ENCODE results near the gene GEMIN4. TPM values are rescaled to one million over a fixed set of nuclear protein-coding genes. Genes with fewer than 3 reads are reported as not detected.

The GEMIN4 gene
- total and polyA plus RNA-seq, 2 of the 8 experiments (the other 6 are each of a cell fraction or from before 2014, with no cell fraction given): 32.1 to 51.9 TPM

DNA sequence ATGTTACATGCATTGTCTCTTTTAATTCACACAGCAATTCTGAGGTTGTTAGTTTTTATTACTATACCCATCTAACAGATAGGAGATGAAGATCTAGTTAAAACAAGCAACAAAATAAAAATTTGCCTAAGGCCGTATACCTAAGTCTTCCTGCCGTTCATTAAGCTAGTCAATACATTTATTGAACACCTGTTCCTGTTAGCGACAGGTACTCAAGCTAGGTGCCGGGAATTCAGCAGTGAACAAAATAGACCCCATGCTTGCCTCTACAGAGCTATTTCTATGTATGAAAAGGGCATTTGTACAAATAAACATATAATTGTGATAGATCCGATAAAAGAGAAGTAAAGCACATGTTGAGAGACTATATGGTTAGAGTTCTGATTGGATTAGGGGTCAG, 34.0 kb downstream of the GEMIN4 start:
- no peak overlapping the region for H2BK20ac ChIP-seq (ENCODE audit: low read length)
- H3K27ac ChIP-seq (ENCODE audit: low read depth, low read length): no peak overlapping the region
- 86% methylated on average over 5 of the region's 5 CpGs; no CpG with 5 or more reads in 1 of the 2 experiments for WGBS, 2 experiments (ENCODE audit: extremely low coverage in 1 of 2, insufficient coverage in 1 of 2, insufficient read length in 1 of 2, insufficient replicate concordance in 2 of 2, low coverage in 1 of 2, low lambda C conversion rate in 2 of 2, missing lambda C conversion rate in 1 of 2)
- no peak overlapping the region for H2BK15ac ChIP-seq (ENCODE audit: low read length)
- H3K56ac ChIP-seq (replicated peaks; ENCODE audit: insufficient read length, low read depth, low read length): no peak overlapping the region
- H3K23ac ChIP-seq (ENCODE audit: insufficient read length): no peak overlapping the region
- H2BK120ac ChIP-seq (replicated peaks; ENCODE audit: low read depth, low read length): no peak overlapping the region
- no peak overlapping the region for H3K14ac ChIP-seq (ENCODE audit: insufficient read length)
- no peaks in the 10 kb centered on the region for H3K9me3 ChIP-seq (ENCODE audit: insufficient read depth in 2 of 2, low read depth in 1 of 2, low read length in 1 of 2)
- FAIRE-seq: no peak
- no peak overlapping the region for H3K9ac ChIP-seq (replicated peaks in 1 of 4; ENCODE audit: extremely low read depth in 1 of 4, low read depth in 3 of 4, low read length in 3 of 4)
- no peak overlapping the region for H2BK12ac ChIP-seq (ENCODE audit: low read depth, low read length)
- H4K91ac ChIP-seq (replicated peaks; ENCODE audit: insufficient read length, low read length): no peak overlapping the region
- no peaks in the 10 kb centered on the region; the same call in none of the 2 replicates for H3K79me1 ChIP-seq (ENCODE audit: low read depth, low read length)
- H3K18ac ChIP-seq (ENCODE audit: extremely low read depth, low read length): no peak overlapping the region
- POLR2A ChIA-PET (ENCODE audit: partially characterized antibody): interaction anchor here (1.6 kb wide), 1 partner anchor 8 kb away, joined by 3 read pairs; no protein-coding TSS in a partner anchor
- H3K4me1 ChIP-seq (replicated peaks in 1 of 4; ENCODE audit: control insufficient read depth in 3 of 4, insufficient read depth in 4 of 4, low read length in 3 of 4): no peaks in the 10 kb centered on the region
- H4K5ac ChIP-seq (ENCODE audit: insufficient read length, low read depth, low read length): no peak overlapping the region
- H3K79me2 ChIP-seq (ENCODE audit: control insufficient read depth in 1 of 2, insufficient read depth in 2 of 2, low read length in 2 of 2): peaks cover 0 to 10% of the 10 kb centered on the region in 2 experiments; a peak in 2 of 4 replicates
- CTCF ChIA-PET (ENCODE audit: partially characterized antibody): interaction anchor here (1.3 to 5.1 kb wide), 2 partner anchors 17 to 29 kb away, joined by 3 to 27 read pairs; no protein-coding TSS in a partner anchor
- no peaks in the 10 kb centered on the region for H3K27me3 ChIP-seq (replicated peaks in 1 of 4; ENCODE audit: control insufficient read depth in 3 of 4, extremely low read depth in 1 of 4, insufficient read depth in 3 of 4, low read length in 3 of 4)
- no peaks in the 10 kb centered on the region for H3K36me3 ChIP-seq (ENCODE audit: control insufficient read depth in 2 of 4, insufficient read depth in 4 of 4, low read length in 3 of 4)
- no peak overlapping the region for H3K4me2 ChIP-seq (ENCODE audit: insufficient read depth in 1 of 2, low read depth in 2 of 2, low read length in 2 of 2)
- H4K20me1 ChIP-seq (replicated peaks in 1 of 2; ENCODE audit: control insufficient read depth in 1 of 2, insufficient read depth in 2 of 2, low read length in 2 of 2): no peaks in the 10 kb centered on the region
- H2BK5ac ChIP-seq (ENCODE audit: low read depth, low read length): no peak overlapping the region
- no peak overlapping the region for H4K8ac ChIP-seq (ENCODE audit: extremely low read depth, insufficient read depth, low read length)
- TF ChIP-seq SIRT6 (IDR thresholded peaks at IDR 0.05; ENCODE audit: low read length) (no peak), SP4 (IDR thresholded peaks at IDR 0.05; ENCODE audit: low read length) (no peak), CREB1 (IDR thresholded peaks at IDR 0.05) (no peak), BACH1 (IDR thresholded peaks at IDR 0.05; ENCODE audit: low read length) (no peak), MAFK (IDR thresholded peaks at IDR 0.05; ENCODE audit: low read depth, low read length) (no peak), KDM1A (IDR thresholded peaks at IDR 0.05; ENCODE audit: borderline replicate concordance, low read length) (no peak), CBX8 (IDR thresholded peaks at IDR 0.05; ENCODE audit: borderline replicate concordance, low read depth, low read length) (no peak), NRF1 (IDR thresholded peaks at IDR 0.05; ENCODE audit: low read depth, low read length) (no peak), SIX5 (IDR thresholded peaks at IDR 0.05; ENCODE audit: low read depth, low read length) (no peak), EGR1 (IDR thresholded peaks at IDR 0.05; ENCODE audit: borderline replicate concordance, low read depth, low read length) (no peak), TAF1 (IDR thresholded peaks at IDR 0.05; ENCODE audit: low read depth, low read length) (no peak)
- TF ChIP-seq, protein P1, sequence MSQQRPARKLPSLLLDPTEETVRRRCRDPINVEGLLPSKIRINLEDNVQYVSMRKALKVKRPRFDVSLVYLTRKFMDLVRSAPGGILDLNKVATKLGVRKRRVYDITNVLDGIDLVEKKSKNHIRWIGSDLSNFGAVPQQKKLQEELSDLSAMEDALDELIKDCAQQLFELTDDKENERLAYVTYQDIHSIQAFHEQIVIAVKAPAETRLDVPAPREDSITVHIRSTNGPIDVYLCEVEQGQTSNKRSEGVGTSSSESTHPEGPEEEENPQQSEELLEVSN (IDR thresholded peaks at IDR 0.05): no peak
- TF ChIP-seq, protein P2, sequence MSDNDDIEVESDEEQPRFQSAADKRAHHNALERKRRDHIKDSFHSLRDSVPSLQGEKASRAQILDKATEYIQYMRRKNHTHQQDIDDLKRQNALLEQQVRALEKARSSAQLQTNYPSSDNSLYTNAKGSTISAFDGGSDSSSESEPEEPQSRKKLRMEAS (IDR thresholded peaks at IDR 0.05): no peak
- no peak overlapping the region for H2AK5ac ChIP-seq (ENCODE audit: low read depth, low read length)
- no peak overlapping the region for H3K4ac ChIP-seq (replicated peaks; ENCODE audit: insufficient read length, low read depth, low read length)
- no peak overlapping the region for H3K4me3 ChIP-seq (ENCODE audit: extremely low read depth in 1 of 4, insufficient read depth in 2 of 4, low read depth in 3 of 4, low read length in 4 of 4)
- no peak for DNase-seq (ENCODE audit: low read depth in 1 of 2, low spot score in 2 of 2)
- peaks cover 8% of the 10 kb centered on the region; the same call in 1 of the 2 replicates for H3K23me2 ChIP-seq (ENCODE audit: low read depth, low read length)
- H2AFZ ChIP-seq (ENCODE audit: low read length): no peak overlapping the region
